HG03571 (cell line): ENCODE data around the gene MS4A18.

Experiments used
- ATAC-seq: cut with Tn5 transposase; IDR thresholded peaks from one replicate; pipeline ENCODE4 v1.9.1; 2021; ENCODE audit not compliant: unreplicated experiment

The MS4A18 gene

DNA sequence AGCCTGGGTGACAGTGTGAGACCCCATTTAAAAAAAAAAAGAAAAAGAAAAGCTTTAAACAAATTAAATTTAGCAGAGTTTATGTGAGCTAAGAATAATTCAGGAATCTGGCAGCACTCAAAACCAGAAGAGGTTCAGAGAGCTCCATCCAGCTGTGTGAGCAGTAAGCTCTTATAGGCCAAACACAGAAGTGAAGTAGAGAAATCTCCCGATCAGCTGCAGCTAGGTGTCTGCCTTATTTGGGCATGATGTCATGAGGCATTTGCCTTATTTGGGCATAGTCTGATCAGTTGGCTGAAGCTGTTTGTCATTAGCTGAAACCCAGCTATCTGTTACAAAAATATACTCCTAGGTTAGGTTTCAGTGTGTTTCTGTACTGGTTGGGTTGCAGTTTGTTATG, 40.4 kb downstream of the MS4A18 start:
- no peak for ATAC-seq

DNA sequence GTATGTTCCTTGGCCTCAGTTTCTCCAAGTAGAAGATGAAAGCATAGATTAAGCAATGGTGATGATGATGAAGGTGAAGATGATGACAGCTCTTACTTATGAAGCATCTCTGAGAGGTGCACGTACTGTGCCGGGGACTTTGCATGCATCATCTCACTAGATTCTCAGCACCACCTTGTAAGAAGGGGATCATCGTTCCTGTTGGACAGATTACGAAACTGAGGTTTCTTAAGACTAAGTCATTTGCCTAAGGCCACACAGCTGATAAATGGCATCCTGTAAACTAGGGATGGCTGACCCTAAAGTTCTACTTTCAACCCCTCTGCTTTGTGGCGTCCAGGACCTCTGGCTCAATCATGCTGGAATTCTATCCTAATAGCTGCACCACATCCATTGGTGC, 40.8 kb downstream of the MS4A18 start:
- ATAC-seq: no peak

DNA sequence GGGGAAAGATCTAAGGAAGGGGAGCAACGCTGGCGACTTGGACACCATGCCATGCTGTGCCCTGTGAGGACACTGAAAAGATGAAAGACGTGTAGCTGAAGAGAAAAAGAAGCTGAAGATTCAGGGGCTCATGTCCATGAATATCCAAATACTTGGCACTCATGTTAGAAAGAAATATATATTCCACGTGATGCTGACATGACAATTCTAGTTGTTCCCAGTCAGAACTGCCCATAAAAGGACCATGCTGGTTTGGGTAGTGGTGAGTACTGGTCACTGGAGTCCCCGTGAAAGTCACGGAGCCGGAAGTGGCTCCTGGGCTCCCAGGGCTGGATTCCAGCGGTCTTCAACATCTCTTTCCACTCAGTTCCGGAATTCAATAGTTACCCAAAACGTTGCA, 42.0 kb downstream of the MS4A18 start:
- no peak for ATAC-seq

DNA sequence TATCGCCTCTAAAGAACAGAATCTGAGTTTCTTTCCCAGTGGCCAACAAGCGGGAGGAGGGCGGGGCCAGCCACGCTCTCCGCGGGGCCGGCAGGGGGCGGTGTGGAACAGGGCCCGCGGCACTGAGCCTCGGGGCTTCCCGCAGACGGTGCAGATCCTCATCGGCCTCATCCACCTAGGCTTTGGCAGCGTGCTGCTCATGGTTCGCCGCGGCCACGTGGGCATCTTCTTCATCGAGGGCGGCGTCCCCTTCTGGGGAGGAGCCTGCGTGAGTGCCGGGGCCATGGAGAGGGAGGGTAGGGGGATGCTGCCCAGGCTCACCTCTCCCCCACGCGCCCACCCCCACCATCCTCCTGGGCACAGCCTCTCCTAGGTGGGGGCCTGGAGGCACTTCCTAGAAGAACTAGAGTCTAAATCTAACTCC, 42.9 kb downstream of the MS4A18 start:
- no peak for ATAC-seq

DNA sequence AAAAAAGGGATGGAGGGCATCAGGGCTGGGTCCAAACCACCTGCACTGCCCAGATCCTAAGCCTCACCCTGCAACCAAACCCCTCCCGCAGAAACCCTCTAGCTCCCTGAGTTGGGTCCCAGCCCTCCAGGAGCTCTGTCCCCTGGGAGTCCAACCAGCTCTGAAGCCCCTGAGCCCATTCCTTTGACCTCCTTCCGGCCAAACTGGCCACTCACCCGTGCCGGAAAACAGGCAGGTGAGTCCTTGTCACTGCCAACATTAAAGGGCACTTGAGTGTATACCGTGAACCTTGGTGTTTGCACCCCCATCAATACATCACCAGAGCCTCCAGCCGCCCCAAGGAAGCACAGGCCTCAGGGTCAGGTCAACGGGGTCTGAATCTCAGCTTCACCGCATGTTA, 43.7 kb downstream of the MS4A18 start:
- no peak for ATAC-seq

DNA sequence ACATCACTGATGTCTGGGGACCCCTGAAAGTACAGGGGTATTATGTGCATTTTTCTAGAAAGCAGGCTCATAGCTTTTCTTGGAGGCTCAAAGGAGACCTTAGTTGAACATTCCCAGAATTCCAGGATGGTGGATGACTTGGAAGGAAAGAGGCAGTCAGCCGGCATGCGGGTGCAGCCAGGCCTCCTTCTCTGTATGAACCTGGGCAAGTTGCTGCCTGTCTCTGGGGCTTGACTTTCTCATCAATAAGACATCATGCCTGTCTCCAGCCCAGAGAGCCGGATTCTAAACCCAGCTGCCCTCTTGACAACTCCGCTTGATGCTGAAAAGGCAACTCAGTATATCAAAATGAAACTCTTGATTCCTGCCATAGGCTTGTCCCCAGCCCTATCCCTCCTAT, 44.8 kb downstream of the MS4A18 start:
- ATAC-seq: no peak

DNA sequence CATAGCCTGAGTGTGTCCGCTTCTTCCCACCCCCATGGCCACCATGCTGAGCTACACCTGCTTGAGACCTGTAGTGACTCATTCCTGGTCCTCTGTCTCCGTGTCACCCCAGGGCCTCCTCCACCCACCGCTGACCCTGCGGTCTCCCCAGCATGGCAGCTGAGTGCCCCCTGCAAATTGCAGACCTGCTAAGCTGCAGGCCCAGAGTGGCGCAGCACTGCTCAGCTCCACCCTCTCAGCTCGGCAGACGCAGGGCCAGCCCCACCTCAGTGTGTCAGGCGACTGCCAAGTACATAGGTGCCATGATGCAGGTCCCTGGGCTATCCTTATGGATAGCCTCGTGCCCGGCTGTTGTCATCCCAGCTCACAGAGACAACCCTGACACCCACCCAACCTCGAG, 45.3 kb downstream of the MS4A18 start:
- ATAC-seq: no peak

DNA sequence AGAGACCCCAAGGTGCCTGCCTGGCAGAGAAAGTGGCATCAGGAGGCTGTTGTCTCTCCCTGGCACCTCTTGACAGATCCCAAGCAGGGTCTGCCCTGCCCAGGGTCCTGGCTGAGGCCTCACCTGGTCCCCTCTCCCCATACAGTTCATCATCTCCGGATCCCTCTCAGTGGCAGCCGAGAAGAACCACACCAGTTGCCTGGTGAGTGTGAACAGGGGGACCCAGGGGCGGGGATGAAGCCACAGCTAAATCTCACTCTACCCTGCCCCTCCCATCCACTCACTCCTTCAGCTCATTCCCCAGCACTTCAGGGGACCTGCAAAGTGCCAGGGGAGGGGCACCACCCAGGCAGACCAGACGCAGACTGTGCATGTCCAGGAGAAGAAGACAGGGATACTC, 46.6 kb downstream of the MS4A18 start:
- no peak for ATAC-seq

DNA sequence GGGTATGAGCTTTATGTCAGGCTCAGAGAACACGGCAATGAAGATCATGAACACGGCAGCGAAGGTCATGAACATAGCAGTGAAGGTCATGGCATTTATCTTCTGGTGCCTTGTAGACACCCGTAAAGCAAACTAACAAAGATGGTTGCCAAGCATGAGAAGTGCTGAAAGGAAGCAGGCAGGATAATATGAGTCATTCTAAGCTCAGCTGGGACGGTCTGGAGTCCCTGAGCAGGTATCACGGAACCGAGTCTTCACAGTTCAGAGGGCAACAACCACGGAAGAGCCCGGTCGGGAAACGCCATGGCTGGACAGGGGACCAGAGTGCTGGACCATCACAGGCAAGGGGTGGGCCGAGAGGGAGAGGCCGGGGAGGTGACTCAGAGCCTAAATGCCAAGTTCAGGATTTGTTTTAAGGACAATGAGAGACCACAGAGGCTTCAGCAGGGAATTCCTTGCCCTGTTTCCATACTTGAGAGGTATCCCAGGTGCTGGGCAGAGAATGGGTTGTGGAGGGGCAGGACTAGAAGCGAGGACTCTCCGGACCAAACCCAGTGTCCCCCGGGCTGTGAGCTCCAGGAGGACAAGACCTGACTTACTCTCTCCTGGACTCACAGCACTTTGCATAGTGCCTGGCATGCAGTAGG, 47.5 kb downstream of the MS4A18 start:
- no peak for ATAC-seq

DNA sequence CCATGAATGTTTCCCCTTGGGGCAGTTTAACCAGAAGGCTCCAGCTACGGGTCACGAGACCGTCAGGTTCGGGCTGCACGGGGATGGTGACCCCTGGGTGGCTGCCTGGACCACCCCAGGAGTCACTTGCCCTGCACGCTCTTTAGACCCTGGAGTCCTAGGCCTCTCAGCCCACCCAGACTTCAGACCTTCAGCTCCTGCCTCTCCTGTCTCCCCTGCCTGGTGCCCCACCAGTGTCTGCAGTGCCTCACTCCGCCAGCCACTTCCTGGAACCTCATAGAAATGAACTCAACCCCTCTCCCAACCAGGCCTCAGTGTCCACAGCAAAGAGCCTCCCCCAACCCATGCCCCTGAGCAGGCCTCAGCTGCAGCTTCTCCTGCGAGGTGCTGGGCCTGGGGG, 48.1 kb downstream of the MS4A18 start:
- ATAC-seq: no peak

DNA sequence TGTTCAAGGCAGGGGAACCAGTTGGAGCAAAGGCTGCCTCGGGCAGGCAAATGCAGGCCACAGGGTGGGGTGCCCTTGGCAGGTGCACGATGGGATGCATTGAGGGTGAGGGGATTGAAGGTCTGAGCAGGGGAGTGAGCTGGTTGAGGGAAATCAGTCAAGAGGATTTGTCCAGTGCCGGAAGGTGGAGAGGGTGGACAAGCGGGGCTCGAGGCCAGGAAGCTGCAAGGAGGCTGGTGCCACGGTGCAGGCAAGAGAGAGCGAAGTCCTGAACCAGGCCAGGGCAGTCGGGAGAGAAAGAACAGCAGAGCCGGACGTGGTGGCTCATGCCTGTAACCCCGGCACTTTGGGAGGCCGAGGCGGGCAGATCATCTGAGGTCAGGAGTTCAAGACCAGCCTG, 50.2 kb downstream of the MS4A18 start:
- ATAC-seq: no peak

DNA sequence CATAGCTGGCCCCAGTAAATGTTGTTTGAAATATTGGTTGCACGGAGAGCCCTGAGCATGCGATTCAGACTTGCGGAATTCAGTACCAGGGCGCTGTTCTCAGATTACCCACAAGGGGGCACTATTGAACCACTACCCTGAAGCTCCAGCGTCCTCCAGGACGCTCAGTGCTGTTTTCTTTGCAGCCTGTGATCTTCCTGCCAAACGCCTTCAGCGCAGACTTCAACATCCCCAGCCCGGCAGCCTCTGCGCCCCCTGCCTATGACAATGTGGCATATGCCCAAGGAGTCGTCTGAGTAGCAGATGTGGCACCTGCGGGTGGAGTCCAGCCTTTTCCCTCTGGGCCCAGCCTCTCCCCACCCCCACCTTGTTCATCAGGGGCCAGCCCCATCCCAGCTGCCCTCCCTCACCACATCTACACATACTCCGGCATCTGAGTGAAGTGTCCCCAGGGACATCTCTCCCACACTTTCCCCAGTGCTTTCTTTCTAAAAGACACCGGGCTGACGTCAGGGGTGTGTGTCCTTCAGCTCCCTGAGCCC, 51.0 kb downstream of the MS4A18 start:
- peak; percentile 52 for ATAC-seq

DNA sequence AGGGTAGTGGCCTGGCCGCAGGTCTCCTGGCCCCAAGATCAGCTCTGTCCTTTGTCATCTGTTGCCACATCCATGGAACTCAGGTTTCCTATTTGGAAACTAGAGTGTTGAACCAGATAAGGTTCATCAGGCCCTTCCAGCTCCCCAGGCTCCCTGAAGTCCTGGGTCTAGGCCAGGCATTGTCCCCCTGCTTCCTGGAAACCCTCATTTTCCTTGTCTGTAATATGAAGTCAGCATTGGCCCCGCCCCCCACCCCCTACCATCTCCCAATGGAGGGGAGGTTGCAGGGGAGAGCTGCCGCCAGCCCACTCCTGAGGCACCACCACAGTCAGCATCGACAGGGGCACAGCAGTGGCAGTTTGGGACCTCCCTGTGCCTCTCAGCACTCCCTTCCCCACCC, 51.6 kb downstream of the MS4A18 start:
- no peak for ATAC-seq

DNA sequence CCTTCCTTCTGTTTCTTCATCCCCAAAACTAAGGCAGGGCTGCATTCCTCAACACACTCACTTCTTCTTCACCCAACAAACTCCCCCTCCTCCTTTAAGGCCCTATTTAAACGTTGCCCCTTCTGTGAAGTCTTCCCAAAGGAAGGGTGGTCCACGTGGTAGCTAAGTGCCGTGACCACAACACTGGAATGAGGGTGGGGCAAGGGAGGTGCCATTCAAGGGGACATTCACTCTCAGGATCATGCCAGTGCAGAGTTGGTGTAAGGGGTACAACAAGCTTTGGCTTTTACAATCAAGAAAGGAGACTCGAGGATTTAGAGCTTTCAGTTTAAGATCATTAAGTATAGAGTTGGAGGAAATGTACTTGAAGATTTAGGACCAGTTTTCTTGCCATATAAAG, 52.6 kb downstream of the MS4A18 start:
- ATAC-seq: no peak

DNA sequence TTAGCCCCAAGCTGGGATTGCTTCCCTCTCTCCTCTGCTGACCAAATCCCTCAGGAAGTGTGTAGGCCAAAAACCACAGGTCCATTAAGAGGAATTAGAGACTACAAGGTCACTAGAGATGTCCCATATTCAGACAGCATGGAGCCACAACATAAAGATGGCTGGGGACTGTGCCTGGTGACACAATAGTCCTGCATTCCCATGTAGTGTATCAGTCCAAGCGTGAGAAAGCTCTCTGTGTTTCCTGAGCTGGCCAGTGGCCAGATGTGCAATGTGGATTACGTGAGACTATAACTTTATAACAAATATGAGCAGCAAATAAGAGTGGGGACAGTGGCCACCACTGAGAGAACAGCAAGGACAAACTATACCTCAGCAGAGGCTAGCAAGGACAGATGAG, 53.1 kb downstream of the MS4A18 start:
- no peak for ATAC-seq

DNA sequence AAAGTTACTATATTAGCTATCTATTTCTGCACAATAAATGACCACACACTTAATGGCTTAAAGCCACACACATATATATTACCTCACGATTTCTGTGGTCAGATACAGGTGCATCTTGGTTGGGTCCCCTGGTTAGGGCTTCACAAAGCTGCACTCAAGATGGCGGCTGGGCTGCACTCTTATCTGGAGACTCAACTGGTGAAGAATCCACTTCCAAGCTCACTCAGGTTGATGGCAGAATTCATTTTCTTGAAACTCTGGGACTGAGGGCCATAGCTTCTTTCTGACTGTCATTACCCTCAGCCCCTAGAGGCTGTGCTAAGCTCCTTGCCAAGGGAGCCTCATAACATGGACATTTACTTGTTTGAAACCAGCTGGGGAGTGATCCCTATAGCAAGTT, 55.5 kb downstream of the MS4A18 start:
- no peak for ATAC-seq

DNA sequence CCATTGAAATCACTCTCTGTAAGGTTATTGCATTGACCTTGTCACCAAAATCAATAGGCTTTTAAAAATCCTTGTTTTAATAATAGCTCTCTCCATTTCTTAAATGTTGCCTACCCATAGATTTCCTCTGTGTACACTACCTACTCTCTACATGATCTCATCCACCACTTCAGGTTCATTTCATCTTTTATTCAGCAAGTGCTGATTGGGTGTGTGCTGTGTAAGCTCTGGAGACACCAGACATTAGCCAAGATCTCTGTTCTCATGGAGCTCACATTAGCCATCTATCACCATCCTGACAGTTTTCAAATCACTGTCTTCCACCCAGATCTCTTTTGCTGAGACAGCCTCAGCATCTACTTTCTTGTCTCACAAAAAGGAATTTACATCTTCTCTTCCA, 56.3 kb downstream of the MS4A18 start:
- ATAC-seq: no peak

DNA sequence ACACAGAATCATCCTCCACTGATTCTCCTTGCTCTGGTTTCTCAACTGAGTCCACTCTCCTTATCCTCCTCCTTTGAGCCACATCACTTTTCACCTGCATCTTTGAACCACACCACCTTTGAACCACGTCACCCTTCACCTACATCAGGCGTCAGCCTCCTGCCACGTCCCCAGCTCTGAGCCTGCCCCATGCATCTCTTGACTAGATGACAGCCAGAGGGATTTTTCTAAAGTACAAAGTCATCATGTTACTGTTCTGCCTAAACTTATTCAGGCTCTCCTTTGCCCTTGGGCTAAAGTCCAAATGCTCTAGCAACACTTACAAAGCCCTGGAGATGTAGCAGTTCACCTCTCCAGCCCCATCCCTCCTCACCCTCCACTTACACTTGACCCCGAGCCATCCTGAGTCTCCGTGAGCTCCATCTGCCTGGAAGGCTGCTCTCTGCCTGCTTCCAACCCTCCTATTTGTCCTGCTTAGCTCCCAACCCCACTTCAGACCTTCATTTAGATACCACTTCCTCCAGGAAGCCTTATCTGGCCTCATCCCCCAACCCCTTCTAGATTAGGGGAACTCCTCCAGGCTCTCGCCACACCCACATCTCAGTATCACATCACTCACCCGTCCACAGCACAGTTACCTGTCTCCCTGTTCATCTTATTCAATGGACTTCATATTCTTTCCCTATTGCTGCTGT, 56.9 kb downstream of the MS4A18 start:
- no peak for ATAC-seq

DNA sequence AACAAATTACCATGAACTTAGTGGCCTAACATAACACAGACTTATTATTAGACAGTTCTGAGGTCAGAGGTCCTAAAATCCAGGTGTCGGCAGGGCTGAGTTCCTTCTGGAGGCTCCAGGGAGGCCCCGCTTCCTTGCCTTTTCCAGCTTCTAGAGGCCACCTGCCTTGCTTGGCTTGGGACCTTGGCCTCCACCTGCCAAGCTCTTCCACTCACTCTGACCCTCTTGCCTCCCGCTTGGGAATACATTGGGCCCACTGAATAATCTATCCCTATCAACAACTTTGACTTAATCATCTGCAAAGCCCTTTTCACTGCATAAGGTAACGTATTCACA, 57.4 kb downstream of the MS4A18 start:
- no peak for ATAC-seq

DNA sequence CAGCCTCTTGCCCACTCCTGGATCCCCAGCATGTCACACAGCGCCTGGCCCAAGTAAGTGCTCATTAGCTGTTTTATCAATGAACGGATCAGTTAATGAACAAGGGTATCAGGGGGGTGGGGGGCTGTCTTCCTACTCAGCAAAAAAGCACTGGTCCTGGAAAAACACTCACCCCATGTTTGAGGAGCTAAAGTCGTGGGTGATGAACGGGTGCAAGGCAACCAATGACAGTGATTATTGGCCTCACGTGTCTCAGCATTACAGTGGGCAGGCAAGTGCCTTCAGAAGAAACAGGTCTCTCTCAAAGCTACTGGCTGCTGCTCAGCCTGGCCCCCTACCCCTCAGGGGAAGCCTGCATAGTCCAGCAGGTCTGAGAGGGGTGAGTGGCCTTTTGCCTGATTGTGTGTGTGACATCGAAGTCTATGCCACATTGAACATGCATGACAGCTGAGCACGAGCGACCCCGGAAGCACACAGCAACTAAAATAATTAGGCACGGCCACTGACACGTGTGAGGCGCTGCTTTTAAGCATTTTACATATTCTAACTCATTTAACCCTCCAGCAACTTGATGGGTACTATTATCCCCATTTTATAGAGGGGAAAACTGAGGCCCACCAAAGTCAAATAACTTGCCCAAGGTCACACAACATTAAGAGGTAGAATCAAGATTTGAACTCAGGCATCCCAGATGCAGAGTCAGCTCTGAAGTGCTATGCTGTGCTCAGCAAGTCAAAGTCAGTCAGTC, 58.0 kb downstream of the MS4A18 start:
- no peak for ATAC-seq

DNA sequence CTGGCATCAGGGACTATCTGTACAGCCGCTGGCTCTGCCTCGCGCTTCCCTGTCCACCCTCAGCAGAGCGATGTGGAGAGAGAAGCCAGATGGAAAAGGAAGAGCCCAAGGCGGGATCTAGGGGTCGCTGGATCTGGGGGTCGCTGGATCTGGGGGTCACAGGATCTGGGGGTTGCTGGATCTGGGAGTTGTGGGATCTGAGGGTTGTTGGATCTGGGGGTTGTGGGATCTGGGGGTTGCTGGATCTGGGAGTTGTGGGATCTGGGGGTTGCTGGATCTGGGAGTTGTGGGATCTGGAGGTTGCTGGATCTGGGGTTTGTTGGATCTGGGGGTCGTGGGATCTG, 58.6 kb downstream of the MS4A18 start:
- no peak for ATAC-seq

DNA sequence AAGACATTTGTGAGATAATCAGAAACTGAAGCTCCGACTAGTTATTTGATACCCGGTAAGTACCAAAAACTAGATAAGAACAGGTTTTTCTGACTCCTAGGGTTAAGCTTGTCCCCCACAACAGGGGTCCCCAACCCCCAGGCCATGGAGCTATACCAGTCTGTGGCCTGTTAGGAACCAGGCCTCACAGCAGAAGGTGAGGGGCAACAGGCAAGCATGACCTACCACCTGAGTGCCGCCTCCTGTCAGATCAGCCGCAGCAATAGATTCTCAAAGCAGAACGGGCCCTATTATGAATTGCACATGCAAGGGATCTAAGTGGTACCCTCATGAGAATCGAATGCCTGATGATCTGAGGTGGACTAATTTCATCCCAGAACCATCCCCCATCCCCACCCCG, 59.4 kb downstream of the MS4A18 start:
- ATAC-seq: no peak
